Osteocyte (in vitro differentiated cells): ENCODE data around the gene IGFALS. TPM values are rescaled to one million over a fixed set of nuclear protein-coding genes. Genes with fewer than 3 reads are reported as not detected.

Experiments
- DNase-seq: peaks from one replicate; pipeline ENCODE4 v3.0.0; 2021; ENCODE audit warnings: mixed read lengths; ENCODE audit not compliant: unreplicated experiment; ENCODE audit errors: extremely low spot score
- H3K27ac Mint-ChIP-seq: one replicate; pipeline ENCODE4 v1.8.0; 2021; ENCODE audit warnings: mild to moderate bottlenecking, mixed read lengths; ENCODE audit not compliant: unreplicated experiment
- H3K27me3 Mint-ChIP-seq: one replicate; pipeline ENCODE4 v1.8.0; 2021; ENCODE audit warnings: mixed read lengths; ENCODE audit not compliant: unreplicated experiment
- H3K36me3 Mint-ChIP-seq: one replicate; pipeline ENCODE4 v1.8.0; 2021; ENCODE audit warnings: mixed read lengths; ENCODE audit not compliant: unreplicated experiment
- H3K4me1 Mint-ChIP-seq: one replicate; pipeline ENCODE4 v1.8.0; 2021; ENCODE audit warnings: mixed read lengths; ENCODE audit not compliant: unreplicated experiment
- H3K4me3 Mint-ChIP-seq: one replicate; pipeline ENCODE4 v1.8.0; 2021; ENCODE audit warnings: mild to moderate bottlenecking, moderate library complexity, mixed read lengths; ENCODE audit not compliant: unreplicated experiment
- H3K9me3 Mint-ChIP-seq: one replicate; pipeline ENCODE4 v1.8.0; 2021; ENCODE audit warnings: mixed read lengths; ENCODE audit not compliant: unreplicated experiment
- total RNA-seq: library from RNA; stranded (reverse); gene quantifications from 2 replicates; pipeline ENCODE4 v1.2.1, GENCODE V29; 2021
- TF ChIP-seq, protein P1 (sequence below): fragments of 200-600 bp; sonication (generic); IDR thresholded peaks from 2 replicates; pipeline ENCODE4 v1.5.0; 2021; ENCODE audit warnings: antibody characterized with exemption, mild to moderate bottlenecking, moderate library complexity

The IGFALS gene
- total RNA-seq, 1 donor from 2014 or later = 0.43 TPM

DNA sequence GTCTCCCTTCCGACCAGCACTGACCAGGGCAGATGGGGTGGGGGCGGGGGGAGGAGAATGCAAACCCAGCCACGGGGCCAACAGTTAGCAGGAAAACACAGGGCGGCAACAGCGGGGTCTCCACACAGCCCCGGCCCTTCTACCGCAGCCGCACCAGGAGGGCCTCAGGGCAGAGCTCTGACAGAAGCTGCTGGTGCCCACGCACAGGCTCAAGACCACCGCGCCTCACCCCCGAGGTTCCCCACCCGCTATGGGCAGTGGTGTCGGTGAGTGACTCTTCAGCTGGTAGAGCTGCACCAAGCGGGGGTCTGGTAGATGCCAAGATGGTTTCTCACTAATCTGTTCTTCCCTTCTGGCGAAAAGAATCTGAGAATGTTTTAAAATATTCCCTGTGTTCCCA lies 17.0 kb upstream of the IGFALS start:
- TF ChIP-seq, protein P1, sequence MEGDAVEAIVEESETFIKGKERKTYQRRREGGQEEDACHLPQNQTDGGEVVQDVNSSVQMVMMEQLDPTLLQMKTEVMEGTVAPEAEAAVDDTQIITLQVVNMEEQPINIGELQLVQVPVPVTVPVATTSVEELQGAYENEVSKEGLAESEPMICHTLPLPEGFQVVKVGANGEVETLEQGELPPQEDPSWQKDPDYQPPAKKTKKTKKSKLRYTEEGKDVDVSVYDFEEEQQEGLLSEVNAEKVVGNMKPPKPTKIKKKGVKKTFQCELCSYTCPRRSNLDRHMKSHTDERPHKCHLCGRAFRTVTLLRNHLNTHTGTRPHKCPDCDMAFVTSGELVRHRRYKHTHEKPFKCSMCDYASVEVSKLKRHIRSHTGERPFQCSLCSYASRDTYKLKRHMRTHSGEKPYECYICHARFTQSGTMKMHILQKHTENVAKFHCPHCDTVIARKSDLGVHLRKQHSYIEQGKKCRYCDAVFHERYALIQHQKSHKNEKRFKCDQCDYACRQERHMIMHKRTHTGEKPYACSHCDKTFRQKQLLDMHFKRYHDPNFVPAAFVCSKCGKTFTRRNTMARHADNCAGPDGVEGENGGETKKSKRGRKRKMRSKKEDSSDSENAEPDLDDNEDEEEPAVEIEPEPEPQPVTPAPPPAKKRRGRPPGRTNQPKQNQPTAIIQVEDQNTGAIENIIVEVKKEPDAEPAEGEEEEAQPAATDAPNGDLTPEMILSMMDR = no peak
- no peaks in the 10 kb centered on the region for H3K27me3 Mint-ChIP-seq
- H3K36me3 Mint-ChIP-seq = peaks cover 20% of the 10 kb centered on the region
- no peaks in the 10 kb centered on the region for H3K9me3 Mint-ChIP-seq
- no peak overlapping the region for H3K27ac Mint-ChIP-seq
- H3K4me3 Mint-ChIP-seq = no peak overlapping the region
- peaks cover 10% of the 10 kb centered on the region for H3K4me1 Mint-ChIP-seq
- DNase-seq = no peak

DNA sequence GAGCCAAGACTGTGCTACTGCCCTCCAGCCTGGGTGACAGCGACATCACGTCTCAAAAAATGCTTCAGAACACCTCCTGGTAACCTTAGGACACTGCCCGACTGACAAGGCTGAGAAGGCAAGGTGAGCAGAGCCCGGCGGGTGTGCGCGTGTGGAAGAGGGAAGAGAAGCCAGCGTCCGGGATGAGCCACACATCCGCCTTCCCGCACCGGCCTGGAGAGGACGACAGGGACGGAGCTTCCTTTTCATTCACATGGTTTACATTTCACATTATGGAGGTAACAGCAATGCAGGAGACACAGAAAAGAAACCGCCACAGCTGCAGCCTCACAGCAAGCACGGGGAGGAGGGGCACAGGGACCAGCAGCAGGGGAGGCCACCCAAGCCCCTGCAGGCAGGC lies 16.6 kb upstream of the IGFALS start:
- Mint-ChIP-seq H3K27ac (no peak overlapping the region), H3K9me3 (no peaks in the 10 kb centered on the region)
- TF ChIP-seq, protein P1 = no peak

DNA sequence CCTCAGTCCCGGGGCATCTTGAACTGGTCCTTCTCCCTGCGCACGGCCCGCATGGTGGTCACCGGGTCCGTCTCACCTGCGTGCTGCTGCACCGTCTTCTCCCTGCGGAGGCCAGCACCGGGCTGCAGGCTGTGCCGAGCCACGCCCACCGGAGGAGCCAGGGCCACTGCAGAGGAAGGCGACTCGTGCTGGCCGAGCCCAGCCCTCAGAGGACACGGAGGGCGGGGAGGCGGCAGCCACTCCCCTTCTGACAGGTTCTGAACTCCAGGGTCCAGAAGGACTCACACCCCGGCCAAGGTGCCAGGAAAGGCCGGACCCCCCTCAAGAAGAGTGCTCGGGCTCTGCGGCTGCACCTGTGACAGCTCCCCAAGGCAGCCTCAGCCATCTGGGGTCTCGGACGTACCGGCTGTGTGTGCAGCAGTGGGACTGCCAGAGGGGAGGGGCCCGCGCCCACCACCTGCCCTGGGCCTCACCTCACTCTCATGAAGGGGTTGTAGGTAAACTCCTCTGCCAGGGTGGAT lies 15.8 kb upstream of the IGFALS start:
- Mint-ChIP-seq H3K9me3 (no peaks in the 10 kb centered on the region), H3K4me3 (no peak overlapping the region), H3K4me1 (peaks cover 10% of the 10 kb centered on the region), H3K27me3 (no peaks in the 10 kb centered on the region), H3K27ac (no peak overlapping the region), H3K36me3 (peaks cover 17% of the 10 kb centered on the region)
- DNase-seq = no peak
- TF ChIP-seq, protein P1 = no peak

More for the DNA sequence above, 16.6 kb upstream of the IGFALS start:
- Mint-ChIP-seq H3K36me3 (peaks cover 17% of the 10 kb centered on the region), H3K4me1 (peaks cover 10% of the 10 kb centered on the region), H3K4me3 (no peak overlapping the region), H3K27me3 (no peaks in the 10 kb centered on the region)
- no peak for DNase-seq

DNA sequence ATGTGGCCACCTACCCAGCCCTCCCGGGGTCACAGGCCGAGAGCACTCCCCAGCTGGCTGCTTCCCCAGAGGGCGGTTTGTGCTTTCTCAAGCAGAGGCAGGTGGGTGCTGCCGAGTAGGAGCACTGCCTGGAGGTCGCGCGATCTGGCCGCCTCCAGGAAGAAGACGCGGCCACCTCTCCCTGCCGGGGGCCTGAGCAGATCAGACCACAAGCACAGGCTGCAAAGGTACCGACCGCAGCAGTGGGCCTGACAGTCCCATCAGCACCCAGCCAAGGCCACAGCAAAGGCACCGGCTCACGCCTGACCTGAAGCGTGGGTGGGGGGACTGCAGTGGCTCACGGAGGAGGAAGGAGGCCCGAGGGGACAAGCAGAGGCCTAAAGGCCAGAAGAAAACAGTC lies 15.2 kb upstream of the IGFALS start:
- H3K4me1 Mint-ChIP-seq = peaks cover 10% of the 10 kb centered on the region
- no peak overlapping the region for H3K27ac Mint-ChIP-seq
- H3K36me3 Mint-ChIP-seq = peaks cover 14% of the 10 kb centered on the region
- no peaks in the 10 kb centered on the region for H3K27me3 Mint-ChIP-seq
- TF ChIP-seq, protein P1 = no peak
- H3K9me3 Mint-ChIP-seq = no peaks in the 10 kb centered on the region
- no peak overlapping the region for H3K4me3 Mint-ChIP-seq
- no peak for DNase-seq

DNA sequence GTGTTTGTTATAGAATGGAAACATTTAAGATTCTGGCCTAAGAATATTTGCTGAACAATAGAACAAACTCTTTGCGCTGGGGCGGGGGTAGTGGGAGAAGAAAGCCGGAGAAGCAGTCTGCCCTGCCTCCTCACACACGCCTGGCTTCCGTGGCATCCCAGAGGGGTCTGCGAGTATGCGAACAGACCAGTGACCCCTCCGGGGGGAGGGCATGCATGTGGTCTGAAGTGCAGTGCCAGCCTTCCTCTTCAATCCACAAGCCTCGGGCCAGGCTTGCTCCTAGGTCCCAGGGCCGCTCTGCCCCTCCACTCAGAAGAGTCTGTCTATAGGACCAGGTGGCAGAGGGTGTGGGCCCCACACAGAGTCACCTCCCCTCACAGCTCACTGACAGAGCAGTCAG lies 14.1 kb upstream of the IGFALS start:
- Mint-ChIP-seq H3K4me3 (no peak overlapping the region), H3K36me3 (peaks cover 11% of the 10 kb centered on the region), H3K4me1 (peaks cover 4% of the 10 kb centered on the region), H3K27ac (no peak overlapping the region), H3K9me3 (no peaks in the 10 kb centered on the region), H3K27me3 (no peaks in the 10 kb centered on the region)
- TF ChIP-seq, protein P1 = no peak
- DNase-seq = no peak
